NCI-H146 treated with DMSO at 0.1 percent for 48 hours (cell line): ENCODE measurements around the gene ACTA2.
"Not testable (repeated sequence)": the region's sequence is repeated elsewhere in the genome, so short reads cannot be mapped to it uniquely, and the experiment has no call there.

Source experiments
- DNase-seq: peaks from one replicate; lab custom pipeline; 2025; ENCODE audit not compliant: unreplicated experiment; lab: John Stamatoyannopoulos, UW

ACTA2 gene

GRCh38 chr10:88954458-88955083, 2.0 kb upstream of the ACTA2 start:
- DNase-seq: no peak

DNA sequence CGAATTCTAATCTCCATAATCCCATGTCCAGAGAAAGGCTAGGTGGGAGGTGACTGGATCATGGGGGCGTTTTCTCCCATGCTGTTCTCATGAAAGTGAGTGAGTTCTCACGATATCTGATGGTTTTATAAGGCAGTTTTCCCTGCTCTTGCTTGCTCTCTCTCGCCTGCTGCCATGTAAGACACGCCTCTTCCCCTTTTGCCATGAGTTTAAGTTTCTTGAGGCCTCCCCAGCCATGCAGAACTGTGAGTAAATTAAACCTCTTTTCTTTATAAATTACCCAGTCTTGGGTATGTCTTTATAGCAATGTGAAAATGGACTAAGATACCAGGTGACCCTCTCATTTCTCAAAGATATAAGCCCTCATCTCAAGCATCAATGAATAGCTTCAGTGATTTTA, 1.1 kb upstream of the ACTA2 start:
- DNase-seq: no peak

GRCh38 chr10:88949912-88950837, 2.4 kb downstream of the ACTA2 start:
- no peak for DNase-seq

DNA sequence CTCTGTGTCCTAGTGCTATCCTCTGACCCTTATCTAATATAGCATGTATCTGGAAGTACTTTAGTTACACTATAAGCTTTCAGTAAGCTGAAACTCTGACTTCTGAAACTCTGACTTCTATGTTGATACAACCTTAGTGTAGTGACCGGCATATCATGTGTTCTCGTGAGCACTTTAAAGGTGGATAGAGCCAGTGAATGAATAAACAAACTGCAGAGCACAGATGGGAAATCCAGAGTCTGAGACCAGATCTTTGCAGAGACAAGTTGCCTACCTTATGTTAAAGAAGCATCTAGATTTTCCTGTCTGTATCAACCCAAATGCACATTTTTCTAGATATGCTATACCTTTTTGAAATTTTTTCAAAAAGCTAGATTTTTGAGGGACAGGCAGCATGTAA, 3.5 kb downstream of the ACTA2 start:
- no peak for DNase-seq

DNA sequence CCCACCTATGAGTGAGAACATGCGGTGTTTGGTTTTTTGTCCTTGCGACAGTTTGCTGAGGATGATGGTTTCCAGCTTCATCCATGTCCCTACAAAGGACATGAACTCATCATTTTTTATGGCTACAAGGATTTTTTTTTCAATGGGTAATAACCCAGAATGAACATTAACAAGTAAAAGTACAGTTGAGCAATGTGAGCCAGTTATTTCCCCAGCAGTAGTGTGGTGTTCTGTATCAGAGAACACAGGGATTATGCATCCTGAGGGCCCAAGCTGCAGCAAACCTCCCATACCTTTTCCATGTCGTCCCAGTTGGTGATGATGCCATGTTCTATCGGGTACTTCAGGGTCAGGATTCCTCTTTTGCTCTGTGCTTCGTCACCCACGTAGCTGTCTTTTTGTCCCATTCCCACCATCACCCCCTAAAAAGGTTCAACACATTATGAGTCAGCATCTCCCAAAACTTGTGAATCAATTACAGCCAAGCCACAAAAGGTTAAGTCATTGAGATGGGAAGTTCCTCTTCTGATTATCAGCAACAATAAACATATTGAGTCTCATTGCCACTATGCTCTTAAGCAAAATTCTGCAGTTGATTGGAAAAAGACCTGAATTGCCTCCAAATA, 5.5 kb downstream of the ACTA2 start:
- no peak for DNase-seq

DNA sequence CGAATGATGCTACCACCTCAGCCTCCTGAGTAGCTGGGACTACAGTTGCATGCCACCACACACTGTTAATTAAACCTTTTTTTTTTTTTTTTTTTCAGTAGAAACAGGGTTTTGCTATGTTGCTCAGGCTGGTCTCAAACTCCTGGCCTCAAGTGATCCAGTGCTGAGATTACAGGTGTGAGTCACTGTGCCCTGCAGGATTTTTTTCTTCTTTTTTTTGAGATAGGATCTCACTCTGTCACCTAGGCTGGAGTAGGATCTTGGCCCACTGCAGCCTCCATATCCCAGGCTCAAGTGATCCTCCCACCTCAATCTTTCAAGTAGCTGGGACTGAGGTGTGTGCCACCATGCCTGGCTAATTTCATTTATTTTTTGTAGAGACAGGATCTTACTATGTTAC, 6.4 kb downstream of the ACTA2 start:
- no peak for DNase-seq

- DNase-seq: no peak
These were observed 7.8 kb downstream of the ACTA2 start for GRCh38 chr10:88944813-88945212.

DNA sequence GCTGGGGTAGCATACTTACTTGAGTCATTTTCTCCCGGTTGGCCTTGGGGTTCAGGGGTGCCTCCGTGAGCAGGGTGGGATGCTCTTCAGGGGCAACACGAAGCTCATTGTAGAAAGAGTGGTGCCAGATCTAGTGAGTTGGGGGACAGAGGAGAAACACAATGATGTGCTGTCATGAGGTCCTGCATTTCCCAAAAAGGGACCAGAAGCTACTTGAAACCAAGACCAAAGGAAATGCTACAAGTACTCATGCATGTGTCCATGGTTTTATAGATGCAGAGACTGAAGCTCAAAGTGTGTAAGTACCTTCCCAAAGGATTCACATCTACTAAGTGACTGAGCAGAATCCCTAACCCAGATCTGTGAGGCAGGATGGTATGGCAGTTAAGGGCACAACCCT, 8.8 kb downstream of the ACTA2 start:
- no peak for DNase-seq

GRCh38 chr10:88941026-88941425, 11.5 kb downstream of the ACTA2 start:
- DNase-seq: no peak

GRCh38 chr10:88938938-88939337, 13.6 kb downstream of the ACTA2 start:
- DNase-seq: no peak

- DNase-seq: no peak
These were observed 14.5 kb downstream of the ACTA2 start for GRCh38 chr10:88938039-88938438.

DNA sequence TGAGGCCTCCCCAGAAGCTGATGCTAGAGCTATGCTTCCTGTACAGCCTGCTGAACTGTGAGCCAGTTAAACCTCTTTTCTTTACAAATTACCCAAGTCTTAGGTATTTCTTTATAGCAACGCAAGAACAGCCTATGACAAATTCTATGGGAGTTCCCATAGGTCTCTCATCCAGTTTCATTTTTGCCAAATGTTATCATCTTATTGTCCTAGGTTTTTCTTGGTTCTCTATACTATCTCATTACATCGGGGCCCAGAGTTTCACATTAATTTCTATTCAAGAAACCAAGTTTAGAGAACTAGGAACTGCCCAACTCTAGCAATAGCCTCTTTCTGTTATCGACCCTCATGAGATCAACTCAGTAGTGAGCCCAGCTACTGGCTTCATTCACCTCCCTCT, 15.9 kb downstream of the ACTA2 start:
- DNase-seq: no peak

- peak; percentile 81 for DNase-seq
These were observed 17.5 kb downstream of the ACTA2 start for GRCh38 chr10:88934900-88935672.

DNA sequence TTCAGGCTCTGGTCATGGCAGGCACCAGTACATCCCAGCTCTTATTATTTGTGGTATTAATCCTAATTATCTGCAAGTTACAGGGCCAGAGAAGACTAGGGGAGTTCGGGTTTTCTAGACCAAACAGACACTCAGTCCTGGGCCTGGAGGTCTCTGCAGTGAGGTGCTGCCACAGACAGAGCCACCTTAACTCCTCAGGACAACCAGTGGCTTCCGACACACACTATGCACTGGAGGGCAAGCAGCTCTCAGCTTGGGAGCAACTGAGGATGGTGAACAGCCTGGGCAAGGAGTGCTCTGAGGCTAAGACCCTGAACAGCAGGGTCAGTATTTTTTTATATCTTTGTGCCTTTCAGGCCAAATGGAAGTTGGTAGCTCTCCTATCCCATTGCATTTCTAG, 19.0 kb downstream of the ACTA2 start:
- no peak for DNase-seq

- peak; percentile 72 for DNase-seq
These were observed 19.9 kb downstream of the ACTA2 start for GRCh38 chr10:88932539-88933256.

DNA sequence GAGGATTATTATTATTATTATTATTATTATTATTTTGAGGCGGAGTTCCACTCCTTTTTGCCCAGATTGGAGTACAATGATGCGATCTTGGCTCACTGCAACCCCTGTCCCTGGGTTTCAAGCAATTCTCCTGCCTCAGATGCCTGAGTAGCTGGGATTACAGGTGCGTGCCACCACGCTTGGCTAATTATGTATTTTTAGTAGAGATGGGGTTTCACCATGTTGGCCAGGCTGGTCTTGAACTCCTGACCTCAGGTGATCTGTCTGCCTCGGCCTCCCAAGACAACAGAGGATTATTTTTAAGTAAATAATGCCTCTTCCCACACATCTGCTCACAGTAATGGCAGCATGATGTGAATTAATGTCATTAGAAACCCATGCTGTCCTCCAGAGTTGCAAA, 20.5 kb downstream of the ACTA2 start:
- not testable (repeated sequence) for DNase-seq

DNA sequence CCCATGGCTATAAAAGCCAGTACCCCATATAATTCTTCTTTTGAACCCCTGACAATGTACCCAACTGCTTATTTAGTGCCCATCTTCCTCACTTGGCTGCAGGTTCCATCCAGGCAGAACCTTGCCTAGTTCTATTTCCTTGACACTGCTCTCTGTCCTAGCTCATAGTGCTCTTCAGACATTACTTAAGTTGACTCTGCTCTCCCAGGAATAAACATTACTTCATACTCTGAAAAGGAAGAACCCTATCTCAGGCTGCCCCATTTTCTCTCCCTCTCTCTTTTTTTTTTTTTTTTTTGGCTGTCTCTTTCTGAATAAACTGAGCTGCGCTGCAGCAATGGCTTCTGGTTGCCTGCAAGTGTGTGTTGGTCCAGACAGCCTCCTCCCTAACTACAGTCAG, 21.0 kb downstream of the ACTA2 start:
- DNase-seq: no peak

DNA sequence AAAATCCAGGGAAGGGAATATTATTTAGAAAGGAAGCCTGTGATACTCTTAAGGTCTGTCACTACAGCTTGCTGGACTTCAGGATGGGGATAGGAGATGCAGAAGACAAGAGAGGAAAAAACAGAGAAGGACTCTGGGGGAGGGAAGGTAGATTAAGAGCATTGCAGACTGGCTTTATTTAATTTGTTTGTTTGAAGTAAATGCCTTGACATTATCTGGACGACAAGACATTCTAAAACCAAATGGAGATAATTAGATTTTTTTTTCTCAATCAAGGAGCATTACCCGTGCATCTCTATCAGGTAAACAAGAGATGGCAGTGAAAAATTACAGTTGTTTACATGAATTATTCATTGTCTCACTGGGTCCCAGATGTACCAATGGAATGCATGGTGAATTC, 24.3 kb downstream of the ACTA2 start:
- no peak for DNase-seq

- no peak for DNase-seq
These were observed 25.2 kb downstream of the ACTA2 start for GRCh38 chr10:88927416-88927690.

- DNase-seq: no peak
These were observed 25.8 kb downstream of the ACTA2 start for GRCh38 chr10:88926566-88927415.
